GM18519 (cell line): ENCODE data around the gene TMEM87B.

ENCODE experiments used
- ATAC-seq: cut with Tn5 transposase; IDR thresholded peaks from one replicate; pipeline ENCODE4 v1.9.1; 2021; ENCODE audit warnings: mild to moderate bottlenecking, moderate library complexity; ENCODE audit not compliant: unreplicated experiment, low FRiP score

Gene TMEM87B, protein sequence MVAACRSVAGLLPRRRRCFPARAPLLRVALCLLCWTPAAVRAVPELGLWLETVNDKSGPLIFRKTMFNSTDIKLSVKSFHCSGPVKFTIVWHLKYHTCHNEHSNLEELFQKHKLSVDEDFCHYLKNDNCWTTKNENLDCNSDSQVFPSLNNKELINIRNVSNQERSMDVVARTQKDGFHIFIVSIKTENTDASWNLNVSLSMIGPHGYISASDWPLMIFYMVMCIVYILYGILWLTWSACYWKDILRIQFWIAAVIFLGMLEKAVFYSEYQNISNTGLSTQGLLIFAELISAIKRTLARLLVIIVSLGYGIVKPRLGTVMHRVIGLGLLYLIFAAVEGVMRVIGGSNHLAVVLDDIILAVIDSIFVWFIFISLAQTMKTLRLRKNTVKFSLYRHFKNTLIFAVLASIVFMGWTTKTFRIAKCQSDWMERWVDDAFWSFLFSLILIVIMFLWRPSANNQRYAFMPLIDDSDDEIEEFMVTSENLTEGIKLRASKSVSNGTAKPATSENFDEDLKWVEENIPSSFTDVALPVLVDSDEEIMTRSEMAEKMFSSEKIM

DNA sequence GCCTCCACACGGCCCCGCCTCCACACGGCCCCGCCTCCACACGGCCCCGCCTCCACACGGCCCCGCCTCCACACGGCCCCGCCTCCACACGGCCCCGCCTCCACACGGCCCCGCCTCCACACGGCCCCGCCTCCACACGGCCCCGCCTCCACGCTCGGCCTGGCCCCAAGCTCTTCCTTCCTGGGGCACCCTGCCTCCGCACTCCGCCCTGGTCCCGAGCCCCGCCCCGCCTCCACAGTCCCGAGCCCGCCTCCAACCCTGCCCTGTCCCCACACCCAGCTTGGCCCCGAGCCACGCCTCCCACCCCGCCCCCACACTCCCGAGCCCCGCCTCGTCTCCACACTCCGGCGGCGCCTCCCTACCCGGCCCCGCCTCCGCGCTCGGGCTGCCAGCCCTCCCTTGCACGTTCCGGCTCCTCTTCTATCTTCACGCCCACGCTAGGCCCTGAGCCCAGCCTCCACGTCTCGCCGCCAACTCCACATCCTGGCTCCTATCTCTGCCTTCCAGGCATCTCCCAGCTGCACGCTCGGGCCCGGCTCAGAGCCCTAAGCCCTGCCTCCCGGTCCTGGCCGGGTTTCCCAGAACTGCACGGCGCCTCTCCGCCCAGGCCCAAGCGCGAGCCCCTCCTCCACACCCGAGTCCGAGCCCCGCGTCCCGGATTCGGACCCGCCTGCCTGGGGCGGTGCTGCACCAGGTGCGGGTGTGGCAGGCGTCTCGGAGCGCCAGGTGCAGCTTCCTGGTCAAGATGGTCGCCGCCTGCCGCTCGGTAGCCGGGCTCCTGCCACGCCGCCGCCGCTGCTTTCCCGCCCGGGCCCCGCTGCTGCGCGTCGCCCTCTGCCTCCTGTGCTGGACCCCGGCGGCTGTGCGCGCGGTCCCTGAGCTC lies at the start of gene TMEM87B:
Gene TMEM87B (plus strand): TSS at position 423 of the 883 bp plus-strand sequence. CDS start 323 bp downstream, at position 746.
- ATAC-seq: peak; percentile 47

DNA sequence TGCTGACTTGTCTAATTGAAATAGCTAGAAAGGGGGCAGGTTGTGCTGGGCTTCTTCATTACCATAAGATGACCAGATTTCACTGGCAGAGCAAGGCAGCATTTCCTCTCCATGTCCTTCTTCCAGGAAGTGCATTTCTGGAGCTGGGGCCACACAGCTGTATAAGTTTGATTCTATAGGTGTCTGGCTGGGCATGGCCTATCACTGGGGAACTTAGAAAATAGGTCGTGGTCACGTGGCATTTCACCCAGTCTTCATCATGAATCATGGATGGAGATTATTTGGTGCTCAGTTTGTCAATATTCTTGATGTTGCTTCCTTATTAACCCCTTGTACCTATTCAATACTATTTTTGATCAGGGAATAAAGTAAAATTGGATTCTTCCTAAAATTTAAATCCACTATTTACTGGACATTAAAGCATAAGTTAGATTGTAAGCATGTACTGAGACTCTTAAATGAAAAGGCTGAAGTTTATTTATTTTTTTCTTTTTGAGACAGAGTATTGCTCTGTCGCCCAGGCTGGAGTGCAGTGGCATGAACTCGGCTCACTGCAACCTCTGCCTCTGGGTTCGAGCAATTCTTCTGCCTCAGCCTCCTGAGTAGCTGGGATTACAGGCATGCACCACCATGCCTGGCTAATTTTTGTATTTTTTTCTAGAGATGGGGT lies 49.5 kb upstream of the TMEM87B start:
- ATAC-seq: no peak

DNA sequence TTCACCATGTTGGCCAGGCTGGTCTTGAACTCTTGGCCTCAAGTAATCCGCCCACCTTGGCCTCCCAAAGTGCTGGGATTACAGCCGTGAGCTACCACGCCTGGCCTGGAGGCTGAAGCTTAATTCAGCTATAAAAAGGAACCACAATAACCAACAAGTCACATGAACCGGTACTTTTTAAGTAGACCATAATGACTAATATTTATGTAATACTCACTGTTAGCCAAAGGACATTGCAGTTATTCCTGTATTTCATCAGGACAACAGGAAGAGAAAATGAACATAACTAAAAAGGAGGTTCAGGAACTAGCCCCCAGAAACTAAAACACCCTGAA lies 49.0 kb upstream of the TMEM87B start:
- ATAC-seq: no peak

DNA sequence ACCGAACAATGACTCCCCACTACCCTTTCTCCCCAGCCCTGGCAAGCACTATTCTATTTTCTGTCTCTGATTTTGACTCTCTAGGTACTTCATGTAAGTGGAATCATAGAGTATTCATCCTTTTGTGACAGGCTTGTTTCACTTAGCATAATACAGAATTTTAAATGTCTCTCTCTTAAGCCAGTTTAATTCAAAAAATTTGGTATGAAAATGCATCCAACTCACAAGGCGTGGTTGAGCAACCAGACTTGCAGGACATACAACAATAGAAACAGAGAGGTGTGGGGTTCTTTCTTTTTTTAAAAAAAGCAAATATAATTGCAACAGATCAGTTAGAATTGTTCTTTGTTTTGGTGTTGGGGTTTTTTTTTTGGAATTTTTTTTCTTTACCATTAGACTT lies 47.6 kb upstream of the TMEM87B start:
- ATAC-seq: no peak

DNA sequence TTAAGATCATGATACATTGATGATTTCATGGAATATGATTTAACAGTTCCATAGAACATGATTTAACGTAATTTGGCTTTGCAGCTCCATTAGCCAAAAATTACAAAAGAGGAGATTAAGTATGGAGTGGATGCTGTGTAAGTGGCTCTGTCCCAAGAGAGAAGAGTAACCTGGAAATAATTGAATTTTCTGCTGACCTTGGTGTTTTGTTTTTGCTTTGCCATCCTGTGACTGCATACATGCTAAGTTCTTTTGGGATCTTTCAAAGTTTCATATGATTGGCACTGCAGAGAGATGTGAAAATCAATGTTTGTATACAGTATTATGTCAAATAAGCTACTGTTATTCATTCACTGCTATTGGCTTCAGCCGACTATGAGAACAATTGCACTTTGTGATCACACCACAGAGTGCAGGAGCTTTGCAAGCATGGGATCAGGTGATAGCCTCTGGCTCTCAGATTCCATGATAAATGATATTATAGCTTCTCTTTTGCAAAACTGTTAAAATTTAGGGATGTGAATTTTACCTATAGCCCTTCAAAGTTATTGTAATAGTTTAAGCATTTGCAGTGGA lies 46.1 kb upstream of the TMEM87B start:
- no peak for ATAC-seq

DNA sequence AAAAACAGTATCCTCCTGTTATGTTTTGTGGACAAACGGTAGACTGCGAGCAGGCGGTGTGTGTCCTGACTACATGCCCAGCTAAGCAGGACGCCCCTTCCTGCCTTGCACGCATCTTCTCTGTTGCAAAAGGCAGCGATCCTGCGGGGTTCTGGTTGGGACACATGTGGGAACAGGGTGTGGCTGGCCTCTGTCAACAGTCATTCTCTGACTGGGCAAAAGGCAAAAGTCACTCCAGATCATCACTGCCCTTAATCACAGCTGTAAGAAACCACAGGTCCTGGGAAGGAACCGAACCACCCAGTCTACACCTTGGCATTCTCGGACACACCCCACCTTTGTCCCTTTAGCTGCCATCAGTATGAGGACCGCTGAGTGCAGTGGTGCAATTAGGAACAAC lies 44.3 kb upstream of the TMEM87B start:
- ATAC-seq: no peak

DNA sequence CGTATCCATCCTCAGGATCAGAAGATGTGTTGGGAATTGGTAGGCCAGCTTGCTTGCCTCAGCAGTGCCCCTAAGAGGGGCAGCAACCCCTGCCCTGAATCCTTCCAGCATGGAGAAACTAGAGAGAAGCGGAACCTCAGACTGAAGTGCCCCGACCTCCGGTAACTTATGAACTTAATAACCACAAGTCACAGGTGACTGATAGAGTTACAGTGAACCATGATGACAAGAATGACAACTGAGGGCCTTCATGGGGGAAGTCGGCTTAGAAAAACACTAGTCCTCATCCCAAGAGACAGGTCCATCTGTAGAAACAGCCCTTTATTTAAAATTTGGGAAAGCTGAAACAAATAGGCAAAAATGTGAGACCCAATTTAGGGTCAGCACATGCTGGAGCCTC lies 42.5 kb upstream of the TMEM87B start:
- no peak for ATAC-seq

DNA sequence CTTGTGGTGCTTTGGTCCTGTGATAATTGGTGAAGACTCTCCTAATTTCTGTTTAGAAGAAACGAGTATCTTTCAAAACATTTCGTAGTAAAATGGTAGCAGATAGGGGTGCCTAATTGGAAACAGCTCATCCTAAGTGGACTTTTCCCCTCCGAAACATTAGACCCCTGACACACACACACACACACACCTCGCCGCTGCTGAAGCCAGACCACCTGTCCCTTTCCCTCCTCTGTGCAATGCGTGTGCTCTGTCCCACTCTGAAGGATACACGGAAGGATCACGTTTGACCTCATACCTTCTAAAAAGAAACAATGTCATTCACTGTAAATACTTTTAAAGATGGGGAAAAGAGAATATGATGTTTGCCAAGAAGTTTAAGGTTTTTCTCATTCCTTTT lies 36.2 kb upstream of the TMEM87B start:
- ATAC-seq: no peak

DNA sequence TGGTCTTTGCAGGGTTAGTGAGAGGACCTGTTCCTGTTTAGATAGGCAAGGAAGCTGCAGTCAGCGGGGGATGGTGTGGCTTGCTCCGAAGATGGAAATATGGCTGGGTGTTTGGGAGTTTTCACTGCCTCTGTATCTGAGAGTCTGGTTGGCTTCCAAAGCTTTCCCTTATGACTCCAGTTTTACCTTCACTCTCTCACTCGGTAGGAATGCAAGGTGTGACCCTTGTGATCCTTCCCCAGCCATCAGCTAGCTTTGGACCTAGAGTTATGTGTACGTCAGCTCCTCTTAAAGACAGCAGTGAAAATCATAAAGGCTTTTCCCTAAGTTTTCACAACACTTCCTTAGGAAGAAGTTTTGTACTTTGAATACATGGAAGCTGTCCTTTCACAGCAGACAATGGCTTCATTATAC lies 35.5 kb upstream of the TMEM87B start:
- no peak for ATAC-seq

DNA sequence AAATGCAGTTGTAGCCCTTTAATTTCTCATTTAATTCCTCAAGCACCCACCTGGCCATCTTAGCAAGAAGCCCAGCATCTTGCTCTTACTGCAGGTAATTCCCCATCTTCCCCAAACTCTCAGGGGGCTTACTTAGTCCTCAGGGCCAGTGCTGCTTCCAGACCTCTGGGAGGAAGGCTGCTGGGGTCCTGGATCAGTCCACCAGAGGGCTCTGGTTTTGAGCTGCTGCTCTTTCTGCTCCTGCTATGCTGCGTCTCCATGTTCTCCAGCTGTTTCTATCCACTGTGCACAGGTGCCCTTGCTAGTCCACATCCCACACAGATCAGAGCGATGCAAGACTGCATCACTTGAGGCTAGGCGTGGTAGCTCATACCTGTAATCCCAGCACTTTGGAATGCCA lies 34.5 kb upstream of the TMEM87B start:
- no peak for ATAC-seq

DNA sequence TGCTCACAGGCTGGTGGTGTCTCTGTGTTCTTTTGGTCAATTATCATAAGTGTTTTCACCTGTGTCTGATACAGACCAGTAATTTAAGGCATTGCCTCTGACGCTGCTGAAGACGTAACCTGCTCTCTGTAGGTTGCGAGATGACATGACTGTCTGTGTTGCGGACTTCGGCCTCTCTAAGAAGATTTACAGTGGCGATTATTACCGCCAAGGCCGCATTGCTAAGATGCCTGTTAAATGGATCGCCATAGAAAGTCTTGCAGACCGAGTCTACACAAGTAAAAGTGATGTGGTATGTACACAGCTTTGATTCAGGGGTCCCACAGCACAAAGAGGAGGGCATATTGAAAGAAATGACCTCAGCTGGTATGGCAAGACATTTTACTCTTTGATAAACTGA lies 33.8 kb upstream of the TMEM87B start:
- ATAC-seq: no peak

DNA sequence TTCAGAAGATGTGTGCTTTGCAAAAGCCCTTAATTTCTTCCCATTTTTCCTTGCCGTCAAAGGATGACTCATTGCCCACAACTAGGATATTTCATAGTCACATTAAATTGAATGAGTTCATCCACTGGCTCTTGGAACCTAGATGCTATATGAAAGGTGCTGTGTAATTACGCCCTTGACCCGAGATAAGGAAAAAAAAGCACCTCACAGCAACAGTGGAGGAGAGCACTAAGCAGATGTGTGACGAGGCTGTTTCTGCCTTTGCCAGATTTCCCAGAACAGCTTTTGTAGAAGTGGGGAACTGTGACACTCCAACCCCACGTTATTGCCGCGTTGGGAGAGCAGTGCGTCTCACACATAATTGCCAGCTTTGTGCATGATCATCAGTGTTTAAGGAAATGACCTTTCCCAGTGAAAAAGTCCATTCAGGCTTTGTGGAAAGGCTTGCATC lies 33.3 kb upstream of the TMEM87B start:
- ATAC-seq: no peak

DNA sequence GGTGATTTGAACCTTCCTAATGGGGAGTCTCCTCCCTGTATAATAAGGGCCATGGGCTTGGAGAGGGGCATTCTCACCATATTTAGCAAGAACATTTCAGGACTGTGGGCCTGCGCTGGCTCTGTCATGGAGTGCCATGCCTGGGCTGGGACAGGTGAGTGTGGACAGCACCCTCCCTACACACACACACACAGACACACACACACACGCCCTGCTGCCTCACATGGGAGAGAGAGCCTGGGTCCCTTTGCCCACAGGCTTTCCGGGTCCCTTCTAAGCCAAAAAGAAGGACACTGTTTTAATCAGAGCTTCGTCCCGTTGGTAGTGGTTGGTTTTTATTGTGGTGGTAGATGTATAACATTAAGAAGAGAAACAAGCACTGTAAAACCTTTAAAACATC lies 31.4 kb upstream of the TMEM87B start:
- ATAC-seq: no peak

DNA sequence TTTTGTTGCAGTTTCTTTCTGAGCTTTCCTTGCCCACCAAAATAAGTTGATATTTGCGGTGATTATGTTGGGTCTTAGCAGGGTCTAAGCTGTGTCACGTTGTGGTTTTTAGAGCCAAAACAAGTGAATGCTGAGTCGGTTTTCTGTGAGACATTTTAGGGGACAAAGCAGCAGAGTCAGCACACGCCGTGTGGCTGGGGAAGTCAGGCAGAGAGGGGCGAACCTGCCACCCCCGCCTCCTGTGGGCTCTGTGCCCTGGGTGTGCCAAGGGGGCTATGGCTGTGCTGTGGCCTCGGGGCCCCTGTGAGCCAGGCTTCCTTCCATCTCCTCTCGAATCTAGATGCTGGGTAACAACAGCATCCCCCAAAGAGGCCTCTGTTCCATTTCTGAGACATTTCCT lies 30.8 kb upstream of the TMEM87B start:
- no peak for ATAC-seq

DNA sequence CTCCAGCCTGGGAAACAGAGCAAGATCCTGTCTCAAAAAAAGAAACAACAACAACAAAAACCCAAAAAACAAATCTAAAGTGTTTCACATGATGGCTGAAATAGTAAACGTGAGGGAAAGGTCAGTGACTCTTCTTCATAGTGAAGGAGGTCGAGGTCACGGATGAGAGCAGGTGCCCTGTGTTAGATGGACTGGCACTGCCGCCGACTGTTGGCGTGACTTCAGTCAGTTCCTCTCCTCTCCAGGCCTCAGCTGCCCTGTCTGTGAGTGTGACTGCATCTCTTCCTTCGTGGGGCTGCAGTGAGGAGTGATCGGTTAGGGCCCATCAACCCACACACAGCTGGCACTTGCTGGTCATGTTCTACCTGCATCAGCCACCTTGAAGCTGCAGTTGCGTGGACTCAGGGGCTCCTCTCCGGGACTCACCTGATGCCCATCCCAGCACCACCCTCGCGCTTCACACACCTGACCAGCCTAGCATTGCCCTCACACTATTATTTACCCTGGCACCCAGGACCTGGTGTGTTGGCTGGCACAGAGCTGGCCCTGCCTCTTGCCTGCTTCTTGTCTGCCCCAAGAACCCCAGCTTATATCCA lies 30.1 kb upstream of the TMEM87B start:
- no peak for ATAC-seq

DNA sequence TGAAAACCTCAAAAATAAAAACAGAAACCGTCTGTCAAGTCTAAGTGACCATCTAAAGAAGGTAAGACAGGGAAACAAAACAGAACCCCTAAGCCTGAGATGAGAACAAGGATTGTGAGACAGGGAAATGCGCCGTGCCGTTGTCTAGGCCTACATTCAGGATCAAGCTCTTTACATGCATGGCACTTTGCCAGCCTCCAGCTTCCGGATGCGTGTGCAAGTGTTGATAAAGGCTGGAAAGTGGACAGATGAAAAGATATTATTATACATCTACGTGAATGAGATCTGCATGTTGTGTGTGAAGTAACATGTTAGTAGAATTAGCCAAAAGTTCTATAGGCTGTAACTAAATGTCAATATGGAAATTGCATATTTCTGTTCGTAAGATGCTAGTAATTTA lies 28.6 kb upstream of the TMEM87B start:
- no peak for ATAC-seq

DNA sequence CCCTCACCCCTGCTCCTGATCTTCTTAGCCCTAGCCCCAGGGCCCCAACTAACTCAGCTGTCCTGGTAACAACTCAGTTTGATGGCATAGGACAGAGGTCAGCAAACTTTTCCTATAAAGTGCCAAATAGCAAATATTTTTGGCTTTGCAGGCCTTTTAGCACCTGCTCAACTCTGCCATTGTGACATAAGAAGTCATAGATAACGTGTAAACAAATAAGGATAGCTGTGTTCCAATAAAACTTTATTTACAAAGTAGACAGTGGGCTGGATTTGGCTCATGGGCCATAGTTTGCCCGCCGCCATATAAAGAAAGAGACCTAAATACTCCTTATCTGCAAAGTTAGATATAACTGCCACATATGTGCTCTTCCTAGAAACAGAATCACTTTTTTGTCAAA lies 27.3 kb upstream of the TMEM87B start:
- no peak for ATAC-seq

DNA sequence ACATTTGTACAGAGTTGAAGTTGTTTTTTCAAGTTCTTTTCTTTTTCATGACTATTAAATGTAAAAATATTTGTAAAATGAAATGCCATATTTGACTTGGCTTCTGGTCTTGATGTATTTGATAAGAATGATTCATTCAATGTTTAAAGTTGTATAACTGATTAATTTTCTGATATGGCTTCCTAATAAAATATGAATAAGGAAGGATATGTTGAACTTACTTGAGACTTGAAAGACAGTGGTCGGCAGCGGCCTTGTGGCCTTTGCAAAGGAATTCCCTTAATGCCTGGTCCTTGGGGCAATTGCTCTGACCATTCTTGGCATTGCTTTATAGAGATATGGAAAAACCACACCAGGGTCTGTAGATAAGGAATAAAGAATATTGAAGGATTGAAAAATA lies 25.9 kb upstream of the TMEM87B start:
- no peak for ATAC-seq

DNA sequence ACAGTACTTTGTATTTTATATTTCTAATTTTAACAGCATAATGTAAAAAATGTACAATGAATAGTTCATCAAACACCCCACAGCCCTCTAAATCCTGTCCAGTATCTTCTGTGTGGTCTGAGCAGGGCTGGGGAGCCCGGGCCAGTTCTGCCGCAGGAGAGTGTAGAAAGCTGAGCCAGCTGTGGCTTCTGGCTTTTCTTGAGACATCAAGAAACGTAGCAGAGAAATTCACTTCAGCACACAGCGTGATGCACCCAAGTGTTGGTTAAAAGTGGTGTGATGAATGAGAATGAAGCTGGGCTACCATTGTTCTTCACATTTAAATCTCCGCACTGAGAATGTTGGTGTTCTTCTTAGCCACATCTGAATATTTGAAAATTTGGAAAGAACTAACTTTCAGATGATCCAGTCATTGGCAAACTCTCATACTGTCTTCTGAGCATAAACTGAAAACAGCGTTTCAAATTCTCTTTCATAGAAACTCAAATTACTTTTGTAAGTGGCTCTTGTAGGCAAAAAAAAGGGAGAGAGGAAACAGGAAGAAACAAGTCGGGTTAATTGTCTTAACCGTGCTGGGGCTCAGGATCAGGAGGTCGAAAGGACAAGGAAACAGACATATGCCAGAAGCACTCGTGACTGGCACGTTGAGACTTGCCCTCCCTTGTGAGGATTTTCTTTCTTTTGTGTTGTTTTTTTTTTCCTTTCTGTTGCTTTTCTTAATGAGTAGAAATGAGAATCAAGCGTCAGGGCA lies 23.4 kb upstream of the TMEM87B start:
- no peak for ATAC-seq

DNA sequence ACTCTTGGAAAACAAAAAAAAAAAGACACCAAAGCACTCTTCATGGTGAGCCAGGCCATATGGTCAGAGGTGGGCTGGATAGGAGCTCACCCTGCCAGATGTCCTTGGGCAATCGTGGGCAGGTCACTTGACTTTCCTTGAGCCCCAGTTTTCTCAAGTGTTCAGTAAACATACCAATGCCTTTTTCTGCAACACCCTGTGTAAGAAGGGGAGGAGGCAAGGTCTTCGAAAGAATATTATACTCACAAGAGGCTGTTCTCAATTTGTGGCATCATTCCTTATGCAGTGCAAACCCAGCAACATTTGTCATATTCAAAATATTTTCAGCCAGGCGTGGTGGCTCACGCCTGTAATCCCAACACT lies 22.9 kb upstream of the TMEM87B start:
- no peak for ATAC-seq
